K562 (cell line): Measurements from ENCODE around the gene MON2. TPM values are rescaled to one million over a fixed set of nuclear protein-coding genes. Genes with fewer than 3 reads are reported as not detected.
A peak's percentile ranks its signal among the peaks of the same experiment; 100 is the strongest.

Source experiments
- ATAC-seq: fragments of 200-7000 bp; cut with Tn5 transposase; 3 replicates; pipeline ENCODE4 v1.9.1; 2020; ENCODE audit warnings: moderate library complexity
- BruUV-seq: library from RNA; stranded (reverse); fragments of 400-500 nt; replicated peaks from 2 replicates; lab custom pipeline; 2021; lab: Mats Ljungman, UMichigan
- CTCF ChIA-PET: fragments of 300-600 bp; formaldehyde crosslinking; extraction: SDS; loops from one replicate; lab custom pipeline; 2021; ENCODE audit warnings: low intra/inter-chr PET ratio; lab: Yijun Ruan, JAX
- POLR2A ChIA-PET: fragments of 300-600, 350-650 bp; sonication (Branson Sonifier 250); formaldehyde crosslinking; extraction: SDS; loops from one replicate; lab custom pipeline; 2021; ENCODE audit warnings: antibody characterized with exemption, inconsistent platforms; lab: Yijun Ruan, JAX
- DNase-seq, 4 experiments: peaks; one replicate each; pipeline versions ENCODE4 v3.0.0 to v3.0.0-alpha.2; 2011 to 2018; ENCODE audit warnings: low spot score in 3 of 4, mixed read lengths in 3 of 4; ENCODE audit errors: extremely low read depth in 1 of 4
- FAIRE-seq: peaks from 2 replicates; lab custom pipeline; 2011; peaks lifted over from hg19 to GRCh38; lab: Jason Lieb, UNC
- H2AFZ ChIP-seq: 2 replicates; pipeline ENCODE4 v1.6.0; 2011; ENCODE audit warnings: low read depth, low read length, control low read depth, inconsistent platforms
- H3K27ac ChIP-seq: fragments of 200-600 bp; 3 replicates; pipeline ENCODE4 v1.8.0; 2011; ENCODE audit warnings: low read depth, mild to moderate bottlenecking, control low read depth, inconsistent platforms, low read length, moderate library complexity, mixed read lengths; ENCODE audit errors: extremely low read depth
- H3K27me3 ChIP-seq, 2 experiments: fragments of 300-600 bp in 1 of 2; 2 replicates in 1 of 2; 3 replicates in 1 of 2; pipeline versions ENCODE4 v1.6.0 to v1.8.0; 2011; ENCODE audit warnings: inconsistent platforms in 2 of 2, low read length in 2 of 2, mild to moderate bottlenecking in 1 of 2, mixed read lengths in 1 of 2, moderate library complexity in 1 of 2; ENCODE audit not compliant: control insufficient read depth in 2 of 2, insufficient read depth in 2 of 2
- H3K36me3 ChIP-seq: fragments of 300-600 bp; 3 replicates; pipeline ENCODE4 v1.8.0; 2011; ENCODE audit warnings: mild to moderate bottlenecking, low read length, inconsistent platforms; ENCODE audit not compliant: control insufficient read depth, insufficient read depth
- H3K4me1 ChIP-seq, 2 experiments: fragments of 200-600 bp in 1 of 2; replicated peaks in 1 of 2; 2 replicates in 1 of 2; 3 replicates in 1 of 2; pipeline versions ENCODE4 v1.5.1 to v1.8.0; 2011; ENCODE audit warnings: inconsistent platforms in 2 of 2, low read length in 2 of 2, mild to moderate bottlenecking in 1 of 2, mixed read lengths in 1 of 2, moderate library complexity in 1 of 2; ENCODE audit not compliant: control insufficient read depth in 2 of 2, insufficient read depth in 2 of 2
- H3K4me2 ChIP-seq: 2 replicates; pipeline ENCODE4 v1.6.1; 2011; ENCODE audit warnings: low read length, control low read depth, inconsistent platforms, mixed read lengths; ENCODE audit not compliant: insufficient read depth
- H3K4me3 ChIP-seq: fragments of 200-600 bp; sonication (generic), shearing (Covaris generic); 2 replicates; pipeline ENCODE4 v1.5.1; 2016; ENCODE audit warnings: control low read depth, inconsistent platforms
- H3K79me2 ChIP-seq: fragments of 200-600 bp; 3 replicates; pipeline ENCODE4 v1.8.0; 2011; ENCODE audit warnings: low read length, inconsistent platforms; ENCODE audit not compliant: control insufficient read depth, insufficient read depth
- H3K9ac ChIP-seq, 2 experiments: 2 replicates each; pipeline versions ENCODE4 v1.6.0 to v1.6.1; 2011; ENCODE audit warnings: low read depth in 2 of 2, low read length in 2 of 2, control low read depth in 1 of 2, inconsistent platforms in 1 of 2, mild to moderate bottlenecking in 1 of 2, mixed read lengths in 1 of 2; ENCODE audit not compliant: insufficient read depth in 1 of 2
- H3K9me1 ChIP-seq: one replicate; pipeline ENCODE4 v1.6.0; 2011; ENCODE audit warnings: inconsistent platforms, mild to moderate bottlenecking, low read length, moderate library complexity; ENCODE audit not compliant: control insufficient read depth, insufficient read depth
- H3K9me3 ChIP-seq: replicated peaks from 2 replicates; pipeline ENCODE4 v1.5.1; 2011; ENCODE audit warnings: low read depth, low read length, inconsistent platforms; ENCODE audit not compliant: control insufficient read depth, insufficient read depth
- H4K20me1 ChIP-seq: replicated peaks from 2 replicates; pipeline ENCODE4 v1.6.1; 2011; ENCODE audit warnings: low read length, inconsistent platforms, mixed read lengths; ENCODE audit not compliant: control insufficient read depth, insufficient read depth
- ASH1L ChIP-seq: fragments of 450-650 bp; IDR thresholded peaks from 2 replicates; pipeline ENCODE4 v1.6.1; 2018; ENCODE audit warnings: borderline replicate concordance, mild to moderate bottlenecking, low read depth; ENCODE audit not compliant: partially characterized antibody
- ATF7 ChIP-seq: fragments of 450-650 bp; IDR thresholded peaks from 2 replicates; pipeline ENCODE4 v1.7.1; 2014; ENCODE audit warnings: mild to moderate bottlenecking, moderate library complexity
- CEBPG ChIP-seq, 3 experiments: fragments of 200-800 bp in 1 of 3; sonication (Bioruptor generic) in 1 of 3; sonication (generic) in 1 of 3; formaldehyde crosslinking in 1 of 3; IDR thresholded peaks in 2 of 3; conservative IDR thresholded peaks in 1 of 3; 2 replicates each; pipeline versions ENCODE4 v1.6.1 to v1.8.0; 2016 to 2022; ENCODE audit warnings: missing compliant biosample characterization in 2 of 3, missing genetic modification characterization in 2 of 3, mild to moderate bottlenecking in 1 of 3, missing genetic modification reagents in 1 of 3
- CREB1 ChIP-seq, 2 experiments: sonication (generic) in 1 of 2; formaldehyde crosslinking in 1 of 2; IDR thresholded peaks; 2 replicates each; pipeline versions ENCODE4 v1.6.1 to v1.8.0; 2012 to 2022; ENCODE audit warnings: inconsistent platforms in 1 of 2, mild to moderate bottlenecking in 1 of 2, missing genetic modification reagents in 1 of 2, moderate library complexity in 1 of 2
- HLTF ChIP-seq: fragments of 450-650 bp; IDR thresholded peaks from 2 replicates; pipeline ENCODE4 v1.6.1; 2016
- NFIC ChIP-seq: fragments of 450-650 bp; IDR thresholded peaks from 2 replicates; pipeline ENCODE4 v1.6.1; 2017; ENCODE audit warnings: mild to moderate bottlenecking, inconsistent platforms
- PML ChIP-seq: IDR thresholded peaks from 2 replicates; pipeline ENCODE4 v1.6.1; 2012; ENCODE audit warnings: low read length, inconsistent platforms
- PTRF ChIP-seq: fragments of 450-650 bp; IDR thresholded peaks from 2 replicates; pipeline ENCODE4 v1.6.1; 2016; ENCODE audit warnings: mild to moderate bottlenecking, missing genetic modification characterization, missing compliant biosample characterization
- SLC30A9 ChIP-seq: fragments of 250-450 bp; sonication (Bioruptor Pico); IDR thresholded peaks from 2 replicates; pipeline ENCODE4 v1.8.0; 2022; ENCODE audit warnings: mild to moderate bottlenecking, moderate library complexity
- SMAD4 ChIP-seq: fragments of 250-450 bp; sonication (Bioruptor Pico); conservative IDR thresholded peaks from 2 replicates; pipeline ENCODE4 v1.8.0; 2021; ENCODE audit warnings: inconsistent platforms, mild to moderate bottlenecking, moderate library complexity
- SMARCA5 ChIP-seq: fragments of 450-650 bp; IDR thresholded peaks from 2 replicates; pipeline ENCODE4 v1.6.1; 2016
- ZNF174 ChIP-seq: fragments of 250-450 bp; sonication (Bioruptor Pico); IDR thresholded peaks from 2 replicates; pipeline ENCODE4 v1.4.0; 2020; ENCODE audit warnings: mild to moderate bottlenecking
- ZNF696 ChIP-seq: fragments of 250-450 bp; sonication (Bioruptor Pico); conservative IDR thresholded peaks from 2 replicates; pipeline ENCODE4 v1.4.0; 2020; ENCODE audit warnings: mild to moderate bottlenecking, moderate library complexity
- WGBS: fragments of 100-300 bp; shearing (Covaris generic); methylation state at CpG from one replicate; pipeline ENCODE4 v1.1.6; 2016; ENCODE audit warnings: low coverage, mixed read lengths; ENCODE audit not compliant: insufficient coverage; ENCODE audit errors: missing lambda C conversion rate; 5-methylcytosine and 5-hydroxymethylcytosine counted together
- in situ Hi-C: fragments of 300-500 bp; cut with MboI; formaldehyde crosslinking; loops from 4 replicates; pipeline ENCODE4 v1.15.0; 2018; ENCODE audit warnings: inconsistent platforms, mixed read lengths
- intact Hi-C: fragments of 100-400 bp; cut with micrococcal nuclease; formaldehyde crosslinking; loops from 2 replicates; pipeline ENCODE4 v1.14.2; 2022
- polyA plus RNA-seq, 8 experiments: library from polyadenylated mRNA; depleted of rRNA in 4 of 8; stranded (reverse) in 5 of 8; unstranded in 3 of 8; fragments of >200 nt; fragmentation: Nextera tagmentation in 2 of 8; fragmentation: Illumina TruSeq in 1 of 8; extraction: Ambion mirVana in 2 of 8; extraction: Trizol in 1 of 8; gene quantifications; 2 replicates each; pipeline versions ENCODE4 v1.2.1 to v1.2.3, GENCODE V29; 2011 to 2014; ENCODE audit warnings: inconsistent platforms in 1 of 8, missing spikeins in 1 of 8
- total RNA-seq, 7 experiments: library from RNA; depleted of rRNA in 6 of 7; stranded (reverse); fragments of >200 nt in 6 of 7; fragmentation: Illumina TruSeq in 2 of 7; extraction: Trizol in 2 of 7; gene quantifications; 2 replicates each; pipeline versions ENCODE4 v1.2.1 to v1.2.3, GENCODE V29; 2011 to 2021; ENCODE audit warnings: low replicate concordance in 1 of 7
- TF ChIP-seq, protein P1 (sequence below): fragments of 450-650 bp; formaldehyde crosslinking; IDR thresholded peaks from 2 replicates; pipeline ENCODE4 v1.4.0; 2020; ENCODE audit warnings: mild to moderate bottlenecking, moderate library complexity
- TF ChIP-seq, protein P2 (sequence below): fragments of 450-650 bp; IDR thresholded peaks from 2 replicates; pipeline ENCODE4 v1.7.0; 2016; ENCODE audit warnings: borderline replicate concordance
- TF ChIP-seq, protein P3 (sequence below): sonication (generic); formaldehyde crosslinking; IDR thresholded peaks from 2 replicates; pipeline ENCODE4 v1.9.0; 2022; ENCODE audit warnings: mild to moderate bottlenecking, missing genetic modification reagents

The MON2 gene
- total and polyA plus RNA-seq, 9 of the 15 experiments (the other 6 are each of a cell fraction or from before 2014, with no cell fraction given): 3.6 to 31.6 (median 16.8) TPM

DNA sequence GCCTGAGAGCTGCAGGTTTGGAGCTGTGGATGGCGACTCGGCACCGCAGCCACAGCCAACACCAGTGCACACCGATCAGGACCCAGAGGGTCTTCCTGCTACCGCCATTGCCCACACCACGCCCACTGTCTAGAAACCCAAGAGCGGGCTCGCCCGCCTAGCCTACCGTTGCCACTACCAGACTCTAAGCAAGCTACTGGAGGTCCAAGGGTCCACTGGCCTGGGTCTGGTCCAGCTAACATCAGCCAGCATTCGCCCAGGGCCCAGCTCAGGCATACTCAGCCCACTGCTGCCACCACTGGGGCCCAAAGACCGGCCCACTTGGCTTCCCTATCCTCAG is 30.5 kb upstream of the MON2 start:
- no peak overlapping the region; the same call in 1 of the 2 replicates for H2AFZ ChIP-seq

More for the DNA sequence above, 30.5 kb upstream of the MON2 start:
- intact Hi-C loops: loop anchor here (5.0 kb wide), 3 partner anchors 146 to 631 kb away; a partner anchor contains a TSS
- no peaks in the 10 kb centered on the region for H3K9me1 ChIP-seq
- H3K4me1 ChIP-seq: peaks cover 0 to 16% of the 10 kb centered on the region in 2 experiments; a peak in 3 of 5 replicates
- BruUV-seq: no TSS peak
- ATAC-seq (no peak), FAIRE-seq (no peak), DNase-seq (no peak)
- POLR2A ChIA-PET: interaction anchor here (0.9 to 1.7 kb wide), 2 partner anchors 12 to 21 kb away, joined by 5 to 6 read pairs; no protein-coding TSS in a partner anchor
- no peak overlapping the region for H3K4me3 ChIP-seq
- no peak for TF ChIP-seq PML
- no peak for TF ChIP-seq ZNF696 (CRISPR knock-in tag)
- TF ChIP-seq, protein P1, sequence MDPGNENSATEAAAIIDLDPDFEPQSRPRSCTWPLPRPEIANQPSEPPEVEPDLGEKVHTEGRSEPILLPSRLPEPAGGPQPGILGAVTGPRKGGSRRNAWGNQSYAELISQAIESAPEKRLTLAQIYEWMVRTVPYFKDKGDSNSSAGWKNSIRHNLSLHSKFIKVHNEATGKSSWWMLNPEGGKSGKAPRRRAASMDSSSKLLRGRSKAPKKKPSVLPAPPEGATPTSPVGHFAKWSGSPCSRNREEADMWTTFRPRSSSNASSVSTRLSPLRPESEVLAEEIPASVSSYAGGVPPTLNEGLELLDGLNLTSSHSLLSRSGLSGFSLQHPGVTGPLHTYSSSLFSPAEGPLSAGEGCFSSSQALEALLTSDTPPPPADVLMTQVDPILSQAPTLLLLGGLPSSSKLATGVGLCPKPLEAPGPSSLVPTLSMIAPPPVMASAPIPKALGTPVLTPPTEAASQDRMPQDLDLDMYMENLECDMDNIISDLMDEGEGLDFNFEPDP (CRISPR knock-in tag): no peak
- no peak for TF ChIP-seq ASH1L
- TF ChIP-seq CEBPG (CRISPR knock-in tag; IDR thresholded peaks at IDR 0.05): no peak
- TF ChIP-seq CEBPG (tag; conservative IDR thresholded peaks at IDR 0.05 in 1 of 2, IDR thresholded peaks at IDR 0.05 in 1 of 2): no peak
- TF ChIP-seq NFIC: no peak
- TF ChIP-seq PTRF (tag): no peak
- no peak for TF ChIP-seq SMAD4
- TF ChIP-seq SLC30A9 (CRISPR knock-in tag): no peak
- TF ChIP-seq, protein P2, sequence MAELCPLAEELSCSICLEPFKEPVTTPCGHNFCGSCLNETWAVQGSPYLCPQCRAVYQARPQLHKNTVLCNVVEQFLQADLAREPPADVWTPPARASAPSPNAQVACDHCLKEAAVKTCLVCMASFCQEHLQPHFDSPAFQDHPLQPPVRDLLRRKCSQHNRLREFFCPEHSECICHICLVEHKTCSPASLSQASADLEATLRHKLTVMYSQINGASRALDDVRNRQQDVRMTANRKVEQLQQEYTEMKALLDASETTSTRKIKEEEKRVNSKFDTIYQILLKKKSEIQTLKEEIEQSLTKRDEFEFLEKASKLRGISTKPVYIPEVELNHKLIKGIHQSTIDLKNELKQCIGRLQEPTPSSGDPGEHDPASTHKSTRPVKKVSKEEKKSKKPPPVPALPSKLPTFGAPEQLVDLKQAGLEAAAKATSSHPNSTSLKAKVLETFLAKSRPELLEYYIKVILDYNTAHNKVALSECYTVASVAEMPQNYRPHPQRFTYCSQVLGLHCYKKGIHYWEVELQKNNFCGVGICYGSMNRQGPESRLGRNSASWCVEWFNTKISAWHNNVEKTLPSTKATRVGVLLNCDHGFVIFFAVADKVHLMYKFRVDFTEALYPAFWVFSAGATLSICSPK: no peak
- TF ChIP-seq CREB1 (IDR thresholded peaks at IDR 0.05): no peak
- TF ChIP-seq CREB1 (CRISPR knock-in tag; IDR thresholded peaks at IDR 0.05): no peak
- TF ChIP-seq SMARCA5: no peak
- no peak for TF ChIP-seq HLTF
- TF ChIP-seq ATF7: no peak
- no peak for TF ChIP-seq ZNF174 (CRISPR knock-in tag)
- TF ChIP-seq, protein P3, sequence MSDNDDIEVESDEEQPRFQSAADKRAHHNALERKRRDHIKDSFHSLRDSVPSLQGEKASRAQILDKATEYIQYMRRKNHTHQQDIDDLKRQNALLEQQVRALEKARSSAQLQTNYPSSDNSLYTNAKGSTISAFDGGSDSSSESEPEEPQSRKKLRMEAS: no peak
- H3K9ac ChIP-seq: peak overlapping the region in 1 of 2 experiments; percentile 82; a peak in 1 of 4 replicates
- H3K9me3 ChIP-seq: no peaks in the 10 kb centered on the region; the same call in 1 of the 2 replicates
- 58% methylated on average over 12 of the region's 12 CpGs for WGBS
- peaks cover 0 to 16% of the 10 kb centered on the region in 2 experiments; a peak in 2 of 5 replicates for H3K27me3 ChIP-seq
- in situ Hi-C loops: loop anchor here (5.0 to 25.0 kb wide), 2 partner anchors 356 to 626 kb away; no protein-coding TSS in a partner anchor
- no peaks in the 10 kb centered on the region for H3K36me3 ChIP-seq
- no peaks in the 10 kb centered on the region for H3K79me2 ChIP-seq
- no peaks in the 10 kb centered on the region for H4K20me1 ChIP-seq
- H3K27ac ChIP-seq: no peak overlapping the region
- no peak overlapping the region; the same call in 1 of the 2 replicates for H3K4me2 ChIP-seq
- CTCF ChIA-PET: no interaction called here
